SU-DHL-6 (cell line): ENCODE measurements around the gene DMD.

Experiments used
- H2AFZ ChIP-seq: fragments of 200-600 bp; sonication (generic); 2 replicates; pipeline ENCODE4 v1.6.1; 2014; ENCODE audit warnings: low read depth, mild to moderate bottlenecking, moderate library complexity, mixed read lengths, antibody characterized with exemption, low read length; ENCODE audit not compliant: severe bottlenecking
- H3F3A ChIP-seq: fragments of 200-600 bp; shearing (Covaris generic); 2 replicates; pipeline ENCODE4 v1.6.0; 2016; ENCODE audit warnings: antibody characterized with exemption, mild to moderate bottlenecking; ENCODE audit not compliant: insufficient read depth
- H3K27ac ChIP-seq: fragments of 200-600 bp; sonication (generic); 2 replicates; pipeline ENCODE4 v1.5.1; 2016; ENCODE audit warnings: low read depth, mild to moderate bottlenecking, low read length, moderate library complexity, mixed read lengths
- H3K27me3 ChIP-seq: fragments of 200-600 bp; sonication (generic), shearing (Covaris generic); 2 replicates; pipeline ENCODE4 v1.6.0; 2014; ENCODE audit warnings: mild to moderate bottlenecking, low read length
- H3K36me3 ChIP-seq: fragments of 200-600 bp; sonication (generic); 2 replicates; pipeline ENCODE4 v1.6.1; 2014; ENCODE audit warnings: mild to moderate bottlenecking, low read length, mixed read lengths
- H3K4me2 ChIP-seq: fragments of 300-600, 200-600 bp; shearing (Covaris generic), sonication (generic); 2 replicates; pipeline ENCODE4 v1.6.0; 2014; ENCODE audit warnings: low read length, low read depth, mild to moderate bottlenecking; ENCODE audit not compliant: poor library complexity, severe bottlenecking
- H3K4me3 ChIP-seq: fragments of 200-600 bp; sonication (generic); 2 replicates; pipeline ENCODE4 v1.5.1; 2014; ENCODE audit warnings: antibody characterized with exemption, low read length, mild to moderate bottlenecking, mixed read lengths; ENCODE audit not compliant: insufficient read depth, poor library complexity, severe bottlenecking
- H3K79me2 ChIP-seq: fragments of 200-600 bp; sonication (generic); 2 replicates; pipeline ENCODE4 v1.6.1; 2014; ENCODE audit warnings: mild to moderate bottlenecking, low read length, moderate library complexity; ENCODE audit not compliant: insufficient read depth
- H3K9ac ChIP-seq: fragments of 200-600 bp; sonication (generic); 2 replicates; pipeline ENCODE4 v1.7.0; 2014; ENCODE audit warnings: mild to moderate bottlenecking, low read length
- H3K9me2 ChIP-seq: fragments of 200-600 bp; sonication (generic); replicated peaks from 2 replicates; pipeline ENCODE4 v1.6.1; 2014; ENCODE audit warnings: low read length; ENCODE audit not compliant: insufficient read depth
- H3K9me3 ChIP-seq: fragments of 200-600 bp; sonication (generic); 2 replicates; pipeline ENCODE4 v1.6.1; 2014; ENCODE audit warnings: low read length, mixed read lengths; ENCODE audit not compliant: insufficient read depth
- H4K20me1 ChIP-seq: fragments of 200-600 bp; sonication (generic); 2 replicates; pipeline ENCODE4 v1.6.1; 2014; ENCODE audit warnings: low read depth, mild to moderate bottlenecking, antibody characterized with exemption, low read length, moderate library complexity, mixed read lengths
- EZH2phosphoT487 ChIP-seq: fragments of 200-600 bp; sonication (generic), shearing (Covaris generic); conservative IDR thresholded peaks from 2 replicates; pipeline ENCODE4 v1.6.1; 2018; ENCODE audit warnings: mild to moderate bottlenecking, antibody characterized with exemption, low read length, moderate library complexity, mixed read lengths
- TF ChIP-seq, protein P1 (sequence below): fragments of 200-600 bp; sonication (generic); IDR thresholded peaks from one replicate; pipeline ENCODE4 v1.5.1; 2017; ENCODE audit warnings: antibody characterized with exemption, mild to moderate bottlenecking, low read length, moderate library complexity; ENCODE audit not compliant: insufficient read depth, poor library complexity, severe bottlenecking

DMD gene

DNA sequence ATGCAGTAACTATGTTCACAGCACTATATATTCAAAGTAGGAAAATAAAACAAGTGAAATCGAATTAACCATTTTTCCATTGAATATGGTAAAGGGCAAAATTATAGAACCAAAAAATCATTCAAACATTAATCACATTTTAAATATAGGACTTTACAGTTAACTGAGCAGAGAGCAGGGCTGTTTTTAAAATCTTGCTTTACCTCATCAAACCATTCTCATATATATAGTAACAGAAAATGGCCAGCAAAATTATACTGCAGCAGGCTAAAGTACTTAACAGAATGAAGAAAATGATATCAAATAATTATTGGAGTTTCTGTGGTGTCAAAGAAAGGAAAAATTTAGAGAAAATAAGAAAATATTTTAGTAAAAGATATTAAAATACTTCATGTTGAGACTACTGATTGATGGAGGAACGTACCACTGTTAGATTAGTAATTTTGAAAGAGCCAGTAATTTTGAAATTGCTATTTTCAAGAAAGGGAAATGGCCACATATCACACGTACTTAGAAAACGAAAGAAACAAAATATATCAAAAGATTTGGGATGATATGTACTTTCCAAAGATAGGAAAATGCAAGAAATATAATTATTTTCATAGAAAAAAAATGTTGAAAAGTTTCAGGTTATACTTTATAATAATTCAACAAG is 813.7 kb downstream of the DMD start:
- no peaks in the 10 kb centered on the region for H3K27me3 ChIP-seq
- no peak overlapping the region for H3K4me3 ChIP-seq
- no peaks in the 10 kb centered on the region for H3K9me3 ChIP-seq
- TF ChIP-seq EZH2phosphoT487 = no peak
- TF ChIP-seq, protein P1, sequence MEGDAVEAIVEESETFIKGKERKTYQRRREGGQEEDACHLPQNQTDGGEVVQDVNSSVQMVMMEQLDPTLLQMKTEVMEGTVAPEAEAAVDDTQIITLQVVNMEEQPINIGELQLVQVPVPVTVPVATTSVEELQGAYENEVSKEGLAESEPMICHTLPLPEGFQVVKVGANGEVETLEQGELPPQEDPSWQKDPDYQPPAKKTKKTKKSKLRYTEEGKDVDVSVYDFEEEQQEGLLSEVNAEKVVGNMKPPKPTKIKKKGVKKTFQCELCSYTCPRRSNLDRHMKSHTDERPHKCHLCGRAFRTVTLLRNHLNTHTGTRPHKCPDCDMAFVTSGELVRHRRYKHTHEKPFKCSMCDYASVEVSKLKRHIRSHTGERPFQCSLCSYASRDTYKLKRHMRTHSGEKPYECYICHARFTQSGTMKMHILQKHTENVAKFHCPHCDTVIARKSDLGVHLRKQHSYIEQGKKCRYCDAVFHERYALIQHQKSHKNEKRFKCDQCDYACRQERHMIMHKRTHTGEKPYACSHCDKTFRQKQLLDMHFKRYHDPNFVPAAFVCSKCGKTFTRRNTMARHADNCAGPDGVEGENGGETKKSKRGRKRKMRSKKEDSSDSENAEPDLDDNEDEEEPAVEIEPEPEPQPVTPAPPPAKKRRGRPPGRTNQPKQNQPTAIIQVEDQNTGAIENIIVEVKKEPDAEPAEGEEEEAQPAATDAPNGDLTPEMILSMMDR = no peak
- no peak overlapping the region for H2AFZ ChIP-seq
- no peak overlapping the region for H3K4me2 ChIP-seq
- no peaks in the 10 kb centered on the region for H3K9me2 ChIP-seq
- H3F3A ChIP-seq = no peaks in the 10 kb centered on the region
- no peaks in the 10 kb centered on the region for H4K20me1 ChIP-seq
- no peak overlapping the region for H3K27ac ChIP-seq
- H3K79me2 ChIP-seq = no peaks in the 10 kb centered on the region
- no peaks in the 10 kb centered on the region for H3K36me3 ChIP-seq
- H3K9ac ChIP-seq = no peak overlapping the region

DNA sequence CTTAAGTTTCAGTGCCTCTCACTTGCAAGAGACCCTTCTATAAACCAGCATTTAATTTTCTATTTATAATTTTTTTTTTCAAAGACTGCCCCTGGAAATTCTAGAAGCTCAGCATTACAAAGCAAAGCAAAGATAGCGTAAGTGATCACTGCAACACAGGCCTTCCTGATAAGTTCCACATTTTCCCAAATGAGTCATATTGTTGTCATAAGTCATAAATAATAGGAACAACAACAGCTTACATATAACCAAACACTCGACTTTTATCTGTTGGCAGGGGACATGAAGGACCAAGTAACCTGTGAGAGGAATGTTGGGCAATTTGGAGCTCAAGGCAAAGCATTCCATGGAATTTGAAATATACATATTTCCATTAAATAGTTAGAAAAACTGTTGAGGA is 815.5 kb downstream of the DMD start:
- Histone ChIP-seq H3K4me3 (no peak overlapping the region), H3K79me2 (no peaks in the 10 kb centered on the region), H3K27ac (no peak overlapping the region), H2AFZ (no peak overlapping the region), H3F3A (no peaks in the 10 kb centered on the region), H3K9me2 (no peaks in the 10 kb centered on the region), H3K9ac (no peak overlapping the region), H3K4me2 (no peak overlapping the region), H3K27me3 (no peaks in the 10 kb centered on the region), H3K36me3 (no peaks in the 10 kb centered on the region), H4K20me1 (no peaks in the 10 kb centered on the region), H3K9me3 (no peaks in the 10 kb centered on the region)
- TF ChIP-seq, protein P1 = no peak
- TF ChIP-seq EZH2phosphoT487 = no peak

DNA sequence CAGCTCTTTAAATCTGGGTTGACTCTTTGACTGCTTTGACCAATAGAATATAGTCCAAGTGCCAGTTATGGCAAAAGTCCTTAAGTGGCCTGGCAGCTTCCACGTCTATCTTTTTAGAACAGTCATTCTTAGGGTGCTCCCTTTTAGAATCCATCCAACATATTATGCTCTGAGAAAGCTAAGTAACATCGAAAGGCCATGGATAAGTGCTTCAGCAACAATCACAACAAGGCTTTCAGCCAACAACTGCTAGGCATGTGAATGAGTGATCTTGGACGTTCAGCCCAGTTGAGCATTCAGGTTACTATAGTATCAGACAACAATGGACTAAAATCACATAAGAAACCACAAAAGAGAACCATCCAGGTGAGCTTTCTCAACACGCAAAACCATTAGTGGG is 818.7 kb downstream of the DMD start:
- Histone ChIP-seq H3K79me2 (no peaks in the 10 kb centered on the region), H3K4me2 (no peak overlapping the region), H3K9me3 (no peaks in the 10 kb centered on the region), H3K9ac (no peak overlapping the region), H3K9me2 (no peaks in the 10 kb centered on the region), H3K36me3 (no peaks in the 10 kb centered on the region), H2AFZ (no peak overlapping the region), H3K27me3 (no peaks in the 10 kb centered on the region), H3K27ac (no peak overlapping the region), H3K4me3 (no peak overlapping the region), H4K20me1 (no peaks in the 10 kb centered on the region), H3F3A (no peaks in the 10 kb centered on the region)
- TF ChIP-seq EZH2phosphoT487 = no peak
- TF ChIP-seq, protein P1 = no peak
